HEK293 (cell line): Measurements from ENCODE around the gene VRK3.
"Not testable (repeated sequence)": the region's sequence is repeated elsewhere in the genome, so short reads cannot be mapped to it uniquely, and the experiment has no call there.

ENCODE experiments used
- CTCF ChIA-PET: fragments of 350-600 bp; formaldehyde crosslinking; extraction: SDS; loops from one replicate; lab custom pipeline; 2021; ENCODE audit warnings: antibody characterized with exemption; lab: Yijun Ruan, JAX
- POLR2A ChIA-PET: fragments of 300-600 bp; formaldehyde crosslinking; extraction: SDS; loops from one replicate; lab custom pipeline; 2020; ENCODE audit warnings: antibody characterized with exemption, inconsistent platforms; lab: Yijun Ruan, JAX
- H3K27ac ChIP-seq: fragments of 200-500 bp; sonication (Bioruptor generic); 2 replicates; pipeline ENCODE4 v1.5.1; 2014; ENCODE audit warnings: low read depth, low read length, control low read depth, inconsistent platforms; ENCODE audit errors: extremely low read depth
- H3K36me3 ChIP-seq, 2 experiments: fragments of 200-500 bp in 1 of 2; sonication (Bioruptor generic) in 1 of 2; 1 replicate in 1 of 2; 2 replicates in 1 of 2; pipeline ENCODE4 v1.5.1; 2014 to 2017; ENCODE audit warnings: inconsistent platforms in 2 of 2, low read length in 2 of 2; ENCODE audit not compliant: control insufficient read depth in 2 of 2, insufficient read depth in 1 of 2
- H3K4me1 ChIP-seq: fragments of 200-500 bp; sonication (Bioruptor generic); 2 replicates; pipeline ENCODE4 v1.5.1; 2014; ENCODE audit warnings: mild to moderate bottlenecking, low read length, inconsistent platforms; ENCODE audit not compliant: control insufficient read depth, insufficient read depth
- H3K4me3 ChIP-seq: 2 replicates; pipeline ENCODE4 v1.5.1; 2011; ENCODE audit warnings: low read depth, mild to moderate bottlenecking, control low read depth, low read length, moderate library complexity
- H3K9me3 ChIP-seq: fragments of 200-500 bp; sonication (Bioruptor generic); 2 replicates; pipeline ENCODE4 v1.5.1; 2014; ENCODE audit warnings: low read depth, low read length, inconsistent platforms; ENCODE audit not compliant: control insufficient read depth, insufficient read depth
- ATF2 ChIP-seq: fragments of 450-650 bp; formaldehyde crosslinking; IDR thresholded peaks from 2 replicates; pipeline ENCODE4 v1.5.1; 2016; ENCODE audit warnings: missing biosample characterization, missing genetic modification characterization, low read depth
- BCL11A ChIP-seq: fragments of 450-650 bp; formaldehyde crosslinking; IDR thresholded peaks from 2 replicates; pipeline ENCODE4 v1.5.1; 2016; ENCODE audit warnings: low read depth, missing biosample characterization, missing genetic modification characterization
- HIC1 ChIP-seq: fragments of 450-650 bp; formaldehyde crosslinking; IDR thresholded peaks from 2 replicates; pipeline ENCODE4 v1.5.1; 2016; ENCODE audit warnings: missing biosample characterization, missing genetic modification characterization
- SCRT1 ChIP-seq: fragments of 450-650 bp; formaldehyde crosslinking; IDR thresholded peaks from 2 replicates; pipeline ENCODE4 v1.5.1; 2016; ENCODE audit warnings: missing biosample characterization, missing genetic modification characterization, borderline replicate concordance
- SCRT2 ChIP-seq: fragments of 450-650 bp; formaldehyde crosslinking; IDR thresholded peaks from 2 replicates; pipeline ENCODE4 v1.5.1; 2016; ENCODE audit warnings: missing biosample characterization, missing genetic modification characterization
- SP7 ChIP-seq: fragments of 450-650 bp; formaldehyde crosslinking; IDR thresholded peaks from 2 replicates; pipeline ENCODE4 v1.5.1; 2016; ENCODE audit warnings: missing biosample characterization, missing genetic modification characterization
- ZBTB6 ChIP-seq: fragments of 450-650 bp; formaldehyde crosslinking; IDR thresholded peaks from 2 replicates; pipeline ENCODE4 v1.5.1; 2017; ENCODE audit warnings: missing biosample characterization, missing genetic modification characterization
- ZBTB7A ChIP-seq: fragments of 450-650 bp; formaldehyde crosslinking; IDR thresholded peaks from 2 replicates; pipeline ENCODE4 v1.5.1; 2016; ENCODE audit warnings: low read depth, missing biosample characterization, missing genetic modification characterization
- ZFP41 ChIP-seq: fragments of 450-650 bp; formaldehyde crosslinking; IDR thresholded peaks from 2 replicates; pipeline ENCODE4 v1.5.1; 2016; ENCODE audit warnings: missing biosample characterization, missing genetic modification characterization, borderline replicate concordance
- ZNF138 ChIP-seq: fragments of 450-650 bp; formaldehyde crosslinking; IDR thresholded peaks from 2 replicates; pipeline ENCODE4 v1.5.1; 2016; ENCODE audit warnings: missing biosample characterization, missing genetic modification characterization, borderline replicate concordance
- ZNF2 ChIP-seq: fragments of 450-650 bp; formaldehyde crosslinking; IDR thresholded peaks from 2 replicates; pipeline ENCODE4 v1.5.1; 2016; ENCODE audit warnings: missing biosample characterization, missing genetic modification characterization
- ZNF302 ChIP-seq: fragments of 450-650 bp; formaldehyde crosslinking; IDR thresholded peaks from 2 replicates; pipeline ENCODE4 v1.5.1; 2016; ENCODE audit warnings: missing biosample characterization, missing genetic modification characterization, low read depth
- ZNF341 ChIP-seq: fragments of 450-650 bp; formaldehyde crosslinking; IDR thresholded peaks from 2 replicates; pipeline ENCODE4; 2016; ENCODE audit warnings: low read depth, missing biosample characterization, missing genetic modification characterization
- ZNF423 ChIP-seq: fragments of 450-650 bp; formaldehyde crosslinking; IDR thresholded peaks from 2 replicates; pipeline ENCODE4 v1.5.1; 2016; ENCODE audit warnings: missing biosample characterization, missing genetic modification characterization
- ZNF449 ChIP-seq: fragments of 450-650 bp; formaldehyde crosslinking; IDR thresholded peaks from 2 replicates; pipeline ENCODE4 v1.5.1; 2017; ENCODE audit warnings: missing biosample characterization, mild to moderate bottlenecking, missing genetic modification characterization, moderate library complexity
- ZNF623 ChIP-seq: fragments of 450-650 bp; formaldehyde crosslinking; IDR thresholded peaks from 2 replicates; pipeline ENCODE4 v1.5.1; 2016; ENCODE audit warnings: missing biosample characterization, missing genetic modification characterization
- ZNF670 ChIP-seq: fragments of 450-650 bp; formaldehyde crosslinking; IDR thresholded peaks from 2 replicates; pipeline ENCODE4 v1.5.1; 2016; ENCODE audit warnings: missing biosample characterization, missing genetic modification characterization, low read depth

Gene VRK3

GRCh38 chr19:49958144-49958543 is 67.0 kb downstream of the VRK3 start:
- H3K27ac ChIP-seq, H3K9me3 ChIP-seq, POLR2A ChIA-PET, H3K4me3 ChIP-seq, H3K36me3 ChIP-seq, H3K4me1 ChIP-seq: not testable (repeated sequence)
- 0 out of 2 replicates have a peak, but pooled peaks have one; percentile 34 for TF ChIP-seq ZNF341
- CTCF ChIA-PET, result interaction anchor here (1.3 to 11.4 kb wide), 3 partner anchors 19 to 28 kb away, joined by 3 to 100 read pairs (median 4); no protein-coding TSS in a partner anchor

GRCh38 chr19:49957262-49957915 is 67.8 kb downstream of the VRK3 start:
- Histone ChIP-seq H3K4me1 (no peaks in the 10 kb centered on the region), H3K27ac (no peak overlapping the region), H3K4me3 (no peak overlapping the region), H3K36me3 (no peaks in the 10 kb centered on the region), H3K9me3 (no peaks in the 10 kb centered on the region)
- ChIA-PET POLR2A (interaction anchor here (0.6 kb wide), 1 partner anchor 190 kb away, joined by 3 read pairs; no protein-coding TSS in a partner anchor), CTCF (interaction anchor here (0.6 to 11.4 kb wide), 6 partner anchors 18 to 460 kb away, joined by 3 to 100 read pairs (median 4); no protein-coding TSS in a partner anchor)
- TF ChIP-seq SP7 (tag by site-specific recombination) (peak; percentile 46; the same call in 1 of the 2 replicates), BCL11A (tag by site-specific recombination) (no peak)

GRCh38 chr19:49956115-49956495 is 69.1 kb downstream of the VRK3 start:
- POLR2A ChIA-PET, result no interaction called here
- CTCF ChIA-PET, result interaction anchor here (0.7 to 11.4 kb wide), 3 partner anchors 17 to 24 kb away, joined by 3 to 100 read pairs (median 4); no protein-coding TSS in a partner anchor
- Histone ChIP-seq H3K27ac (no peak overlapping the region), H3K36me3 (no peaks in the 10 kb centered on the region), H3K4me3 (no peak overlapping the region), H3K4me1 (0 out of 2 replicates have a peak, but pooled peaks cover 2% of the 10 kb centered on the region), H3K9me3 (no peaks in the 10 kb centered on the region)
- TF ChIP-seq SCRT1 (tag by site-specific recombination) (no peak), SCRT2 (tag by site-specific recombination) (0 out of 2 replicates have a peak, but pooled peaks have one; percentile 48), HIC1 (tag by site-specific recombination) (no peak)

- ChIA-PET POLR2A (no interaction called here), CTCF (interaction anchor here (0.9 to 11.4 kb wide), 4 partner anchors 11 to 271 kb away, joined by 3 to 100 read pairs (median 11); no protein-coding TSS in a partner anchor)
- no peaks in the 10 kb centered on the region for H3K36me3 ChIP-seq
- TF ChIP-seq ZFP41 (tag by site-specific recombination) (no peak), ZNF449 (no peak), ZNF670 (tag by site-specific recombination) (no peak), ZNF302 (tag by site-specific recombination) (no peak), ZNF138 (tag by site-specific recombination) (no peak), ZBTB7A (tag by site-specific recombination) (no peak), ZNF623 (tag by site-specific recombination) (no peak), ZBTB6 (tag by site-specific recombination) (no peak), ZNF423 (tag by site-specific recombination) (no peak), ATF2 (no peak), ZNF2 (tag by site-specific recombination) (no peak)
- H3K27ac ChIP-seq, result no peak overlapping the region
- no peak overlapping the region for H3K4me3 ChIP-seq
- 0 out of 2 replicates have a peak, but pooled peaks cover 2% of the 10 kb centered on the region for H3K4me1 ChIP-seq
- no peaks in the 10 kb centered on the region for H3K9me3 ChIP-seq
These were observed 70.2 kb downstream of the VRK3 start for GRCh38 chr19:49954933-49955332.
